ENCODE results near the gene UBXN10. TPM values are rescaled to one million over a fixed set of nuclear protein-coding genes. Genes with fewer than 3 reads are reported as not detected.

Gene UBXN10
- total and polyA plus RNA-seq, 8 donors = 1.8 to 6.4 (median 4.6) TPM

DNA sequence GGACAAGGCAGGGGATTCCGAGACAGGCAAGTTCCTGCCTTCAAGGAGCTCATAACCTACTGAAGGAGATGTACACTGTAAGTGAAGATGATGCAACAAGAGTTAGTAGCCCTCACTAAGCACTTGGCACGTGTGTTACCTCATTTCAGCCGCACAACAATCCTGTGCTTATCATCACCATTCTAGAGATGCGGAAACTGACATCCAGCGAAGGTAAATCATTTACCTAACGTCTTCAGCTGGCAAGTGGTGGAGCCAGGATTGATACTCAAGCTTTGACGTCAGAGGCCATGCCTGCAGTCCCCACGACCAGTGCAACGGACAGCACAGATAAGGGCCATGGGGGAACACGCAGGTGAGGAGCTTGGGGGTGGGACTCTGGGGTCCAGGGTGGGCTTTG lies 2.9 kb upstream of the UBXN10 start:
- Histone ChIP-seq H3K9me3 (peaks cover 0 to 3% of the 10 kb centered on the region in 2 donors), H3K27ac (no peak overlapping the region), H3K4me3 (no peak overlapping the region), H3K36me3 (no peaks in the 10 kb centered on the region), H3K4me1 (peaks cover 13 to 28% of the 10 kb centered on the region in 2 donors), H3K27me3 (peaks cover 0 to 33% of the 10 kb centered on the region in 2 donors)
- intact Hi-C loops (cut with DNase I) = no loop called here
- no peak for TF ChIP-seq CTCF (IDR thresholded peaks at IDR 0.05)
- ATAC-seq (no peak), DNase-seq (no peak)

- Histone ChIP-seq H3K9me3 (peaks cover 0 to 3% of the 10 kb centered on the region in 2 donors), H3K4me3 (no peak overlapping the region), H3K27me3 (peaks cover 0 to 40% of the 10 kb centered on the region in 2 donors), H3K27ac (no peak overlapping the region), H3K36me3 (no peaks in the 10 kb centered on the region), H3K4me1 (peaks cover 13 to 32% of the 10 kb centered on the region in 2 donors)
- ATAC-seq = no peak
- no peak for DNase-seq
- intact Hi-C loops (cut with DNase I) = no loop called here
- no peak for TF ChIP-seq CTCF (IDR thresholded peaks at IDR 0.05)
Observed at GRCh38 chr1:20183616-20184271, 2.2 kb upstream of the UBXN10 start.

DNA sequence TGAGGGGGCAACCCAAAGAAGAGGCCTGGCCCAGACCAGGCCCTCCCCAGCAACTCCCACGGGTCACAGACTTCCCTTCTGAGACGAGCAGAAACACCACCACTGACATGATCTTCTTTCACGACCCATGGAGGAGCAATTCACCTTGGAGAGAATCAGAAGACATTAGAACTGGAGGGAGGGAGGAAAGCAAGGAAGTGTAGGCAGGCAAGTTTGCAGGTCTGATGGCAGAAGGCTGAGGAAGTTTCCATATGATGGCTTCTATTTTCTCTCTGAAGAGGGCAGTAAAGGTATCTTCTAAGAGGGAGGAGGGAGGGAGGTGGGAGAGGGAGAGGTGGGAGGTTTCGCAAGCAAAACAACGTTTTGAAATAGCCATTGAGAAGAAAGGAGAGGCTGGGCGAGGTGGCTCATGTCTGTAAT lies 1.4 kb upstream of the UBXN10 start:
- Histone ChIP-seq H3K27me3 (peaks cover 0 to 41% of the 10 kb centered on the region in 2 donors), H3K4me3 (no peak overlapping the region), H3K9me3 (peaks cover 0 to 3% of the 10 kb centered on the region in 2 donors), H3K36me3 (no peaks in the 10 kb centered on the region), H3K27ac (no peak overlapping the region), H3K4me1 (peaks cover 13 to 32% of the 10 kb centered on the region in 2 donors)
- intact Hi-C loops (cut with DNase I) = no loop called here
- ATAC-seq (no peak), DNase-seq (no peak)
- TF ChIP-seq CTCF (IDR thresholded peaks at IDR 0.05) = no peak

- H3K36me3 ChIP-seq = no peaks in the 10 kb centered on the region
- peaks cover 0 to 41% of the 10 kb centered on the region in 2 donors for H3K27me3 ChIP-seq
- ATAC-seq (no peak), DNase-seq (no peak)
- no peak for TF ChIP-seq CTCF (IDR thresholded peaks at IDR 0.05)
- H3K9me3 ChIP-seq = no peaks in the 10 kb centered on the region
- peak overlapping the region; percentile 42 to 43 for H3K4me3 ChIP-seq
- intact Hi-C loops (cut with DNase I) = no loop called here
- peaks cover 13 to 32% of the 10 kb centered on the region in 2 donors for H3K4me1 ChIP-seq
- peak overlapping the region in 1 of 2 donors; percentile 28 for H3K27ac ChIP-seq
Observed at GRCh38 chr1:20184997-20185833, 681 bp upstream of the UBXN10 start.
